Gastrocnemius medialis (tissue), 4 donors: ENCODE data around the gene CNGB1. TPM values are rescaled to one million over a fixed set of nuclear protein-coding genes. Genes with fewer than 3 reads are reported as not detected.

Experiments used
- ATAC-seq, 2 donors: fragments of 150-250 bp; one replicate each; pipeline ENCODE4 v1.9.1; 2016
- DNase-seq, 2 donors: peaks; one replicate each; pipeline ENCODE4 v3.0.0-alpha.2; 2019
- H3K27ac ChIP-seq, 4 donors: fragments of 200-600 bp; sonication (generic); 1 replicate in 1 of 4; 2 replicates in 3 of 4; pipeline ENCODE4 v1.5.1; 2016 to 2018; ENCODE audit warnings: mild to moderate bottlenecking in 2 of 4, moderate library complexity in 1 of 4
- H3K27me3 ChIP-seq, 3 donors: fragments of 200-600 bp; sonication (generic) in 2 of 3; 1 replicate in 1 of 3; 2 replicates in 2 of 3; pipeline versions ENCODE4 v1.5.1 to v1.6.0; 2016 to 2019; ENCODE audit warnings: mild to moderate bottlenecking in 1 of 3, moderate library complexity in 1 of 3
- H3K36me3 ChIP-seq, 2 donors: fragments of 200-600 bp; sonication (generic) in 1 of 2; one replicate each; pipeline ENCODE4 v1.5.1; 2017 to 2018
- H3K4me1 ChIP-seq, 2 donors: fragments of 200-600 bp; sonication (generic) in 1 of 2; one replicate each; pipeline ENCODE4 v1.5.1; 2016 to 2017; ENCODE audit warnings: mild to moderate bottlenecking in 2 of 2
- H3K4me3 ChIP-seq, 4 donors: fragments of 200-600 bp; sonication (generic) in 3 of 4; 1 replicate in 1 of 4; 2 replicates in 3 of 4; pipeline ENCODE4 v1.5.1; 2016 to 2019; ENCODE audit warnings: mild to moderate bottlenecking in 2 of 4
- H3K9me3 ChIP-seq, 3 donors: fragments of 200-600 bp; sonication (generic) in 2 of 3; 1 replicate in 1 of 3; 2 replicates in 2 of 3; pipeline ENCODE4 v1.5.1; 2016 to 2019
- POLR2A ChIP-seq, 2 donors: fragments of 450-650 bp; IDR thresholded peaks; one replicate each; pipeline ENCODE4 v1.6.1; 2017; ENCODE audit warnings: antibody characterized with exemption in 2 of 2, mild to moderate bottlenecking in 2 of 2, moderate library complexity in 2 of 2
- in situ Hi-C, 4 donors: fragments of 200-750 bp; cut with MboI; loops; one replicate each; pipeline versions ENCODE4 v1.15.0 to v1.8.0; 2017; ENCODE audit warnings: low sequenced_read_pairs in 4 of 4
- intact Hi-C: fragments of 100-400 bp; cut with DNase I; formaldehyde crosslinking; loops from one replicate; pipeline ENCODE4 v1.15.1; 2023; ENCODE audit warnings: low total_unique reads
- total RNA-seq, 4 donors: library from RNA; depleted of rRNA; stranded (reverse); fragments of >200 nt; gene quantifications; one replicate each; pipeline versions ENCODE4 v1.1.0 to v1.2.3, GENCODE V29; 2016
- TF ChIP-seq, protein P1 (sequence below), 5 experiments: fragments of 450-650 bp in 3 of 5; fragments of 200-600 bp in 2 of 5; sonication (generic) in 2 of 5; IDR thresholded peaks in 4 of 5; conservative IDR thresholded peaks in 1 of 5; 1 replicate in 4 of 5; 2 replicates in 1 of 5; pipeline ENCODE4 v1.5.1; 2016 to 2019; ENCODE audit warnings: antibody characterized with exemption in 5 of 5, mild to moderate bottlenecking in 3 of 5, moderate library complexity in 3 of 5

Gene CNGB1
- total RNA-seq, 4 donors from 2014 or later = not detected

DNA sequence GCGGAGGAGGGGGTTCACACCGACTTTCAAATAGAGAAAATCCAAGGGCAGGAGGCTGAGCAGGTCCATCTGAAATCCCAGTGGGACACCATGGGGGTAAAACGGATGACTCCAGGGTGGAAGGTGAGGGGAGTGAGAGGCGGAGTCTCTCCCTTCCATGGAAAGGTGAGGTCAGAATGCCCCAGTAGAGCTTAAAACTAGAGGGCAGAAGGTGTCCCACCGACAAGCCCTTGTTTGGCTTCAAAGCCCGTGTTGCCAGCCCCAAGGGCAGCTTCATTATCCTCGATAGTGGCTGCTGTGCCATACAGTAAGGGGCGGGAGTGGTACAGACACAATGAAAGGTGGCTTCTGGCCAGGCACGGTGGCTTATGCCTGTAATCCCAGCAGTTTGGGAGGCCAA, 55.7 kb downstream of the CNGB1 start:
- peaks cover 0 to 6% (median 0%) of the 10 kb centered on the region in 3 donors for H3K9me3 ChIP-seq
- no peak for TF ChIP-seq POLR2A (IDR thresholded peaks at IDR 0.05)
- TF ChIP-seq, protein P1, sequence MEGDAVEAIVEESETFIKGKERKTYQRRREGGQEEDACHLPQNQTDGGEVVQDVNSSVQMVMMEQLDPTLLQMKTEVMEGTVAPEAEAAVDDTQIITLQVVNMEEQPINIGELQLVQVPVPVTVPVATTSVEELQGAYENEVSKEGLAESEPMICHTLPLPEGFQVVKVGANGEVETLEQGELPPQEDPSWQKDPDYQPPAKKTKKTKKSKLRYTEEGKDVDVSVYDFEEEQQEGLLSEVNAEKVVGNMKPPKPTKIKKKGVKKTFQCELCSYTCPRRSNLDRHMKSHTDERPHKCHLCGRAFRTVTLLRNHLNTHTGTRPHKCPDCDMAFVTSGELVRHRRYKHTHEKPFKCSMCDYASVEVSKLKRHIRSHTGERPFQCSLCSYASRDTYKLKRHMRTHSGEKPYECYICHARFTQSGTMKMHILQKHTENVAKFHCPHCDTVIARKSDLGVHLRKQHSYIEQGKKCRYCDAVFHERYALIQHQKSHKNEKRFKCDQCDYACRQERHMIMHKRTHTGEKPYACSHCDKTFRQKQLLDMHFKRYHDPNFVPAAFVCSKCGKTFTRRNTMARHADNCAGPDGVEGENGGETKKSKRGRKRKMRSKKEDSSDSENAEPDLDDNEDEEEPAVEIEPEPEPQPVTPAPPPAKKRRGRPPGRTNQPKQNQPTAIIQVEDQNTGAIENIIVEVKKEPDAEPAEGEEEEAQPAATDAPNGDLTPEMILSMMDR (IDR thresholded peaks at IDR 0.05 in 4 of 5, conservative IDR thresholded peaks at IDR 0.05 in 1 of 5) = no peak
- DNase-seq = no peak
- ATAC-seq = no peak
- no peak overlapping the region for H3K27ac ChIP-seq
- in situ Hi-C loops (no loop called here), intact Hi-C loops (no loop called here)
- no peaks in the 10 kb centered on the region for H3K36me3 ChIP-seq
- H3K27me3 ChIP-seq = no peaks in the 10 kb centered on the region
- H3K4me1 ChIP-seq = no peaks in the 10 kb centered on the region
- H3K4me3 ChIP-seq = no peak overlapping the region

DNA sequence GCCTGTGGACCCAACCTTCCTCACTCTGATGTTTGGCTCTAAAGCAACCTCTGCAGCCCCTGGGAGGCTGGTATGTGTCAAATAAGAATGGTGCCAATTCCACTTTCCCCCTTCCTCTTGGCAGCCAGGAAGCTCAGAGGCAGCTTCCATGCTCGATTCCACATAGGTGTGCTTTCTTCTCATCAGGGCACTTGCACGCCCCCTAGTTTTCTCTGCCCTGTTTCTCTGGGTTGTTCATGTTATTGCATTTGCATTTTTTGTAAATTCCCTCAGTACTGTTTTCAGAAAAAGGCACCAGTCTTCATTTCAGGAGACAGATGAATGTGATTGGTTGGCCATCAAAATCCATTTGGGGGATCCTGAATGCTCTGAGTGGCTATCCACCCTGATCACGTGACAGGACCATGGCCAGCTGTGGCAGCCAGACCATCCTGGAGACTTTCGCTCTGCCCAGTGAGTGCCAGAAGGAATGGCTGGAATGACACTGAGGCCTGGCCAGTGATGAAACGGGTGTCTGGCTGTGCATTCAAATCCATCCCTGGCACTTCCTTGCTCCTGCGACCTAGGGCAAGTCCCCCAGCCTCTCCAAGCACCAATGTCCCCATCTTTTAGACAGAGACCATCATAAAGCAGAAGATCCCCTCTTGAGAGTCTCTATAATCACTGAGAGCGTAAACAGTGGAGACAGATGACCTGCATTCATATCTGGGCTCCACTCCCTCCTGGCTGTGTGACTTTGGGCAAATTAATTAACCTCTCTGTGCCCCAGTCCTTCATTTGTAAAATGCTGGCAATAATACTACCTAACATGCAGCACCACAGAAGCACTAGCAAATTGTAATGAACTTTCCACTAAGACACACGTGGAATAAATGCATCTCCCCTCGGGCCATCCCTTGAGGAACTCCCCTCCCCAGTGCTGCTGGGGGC, 56.4 kb downstream of the CNGB1 start:
- Histone ChIP-seq H3K4me3 (no peak overlapping the region), H3K4me1 (no peaks in the 10 kb centered on the region), H3K27me3 (no peaks in the 10 kb centered on the region), H3K36me3 (no peaks in the 10 kb centered on the region), H3K9me3 (peaks cover 0 to 3% (median 0%) of the 10 kb centered on the region in 3 donors), H3K27ac (no peak overlapping the region)
- no peak for DNase-seq
- TF ChIP-seq POLR2A (IDR thresholded peaks at IDR 0.05) = no peak
- TF ChIP-seq, protein P1 (IDR thresholded peaks at IDR 0.05 in 4 of 5, conservative IDR thresholded peaks at IDR 0.05 in 1 of 5) = no peak
- intact Hi-C loops (no loop called here), in situ Hi-C loops (no loop called here)
- no peak for ATAC-seq

DNA sequence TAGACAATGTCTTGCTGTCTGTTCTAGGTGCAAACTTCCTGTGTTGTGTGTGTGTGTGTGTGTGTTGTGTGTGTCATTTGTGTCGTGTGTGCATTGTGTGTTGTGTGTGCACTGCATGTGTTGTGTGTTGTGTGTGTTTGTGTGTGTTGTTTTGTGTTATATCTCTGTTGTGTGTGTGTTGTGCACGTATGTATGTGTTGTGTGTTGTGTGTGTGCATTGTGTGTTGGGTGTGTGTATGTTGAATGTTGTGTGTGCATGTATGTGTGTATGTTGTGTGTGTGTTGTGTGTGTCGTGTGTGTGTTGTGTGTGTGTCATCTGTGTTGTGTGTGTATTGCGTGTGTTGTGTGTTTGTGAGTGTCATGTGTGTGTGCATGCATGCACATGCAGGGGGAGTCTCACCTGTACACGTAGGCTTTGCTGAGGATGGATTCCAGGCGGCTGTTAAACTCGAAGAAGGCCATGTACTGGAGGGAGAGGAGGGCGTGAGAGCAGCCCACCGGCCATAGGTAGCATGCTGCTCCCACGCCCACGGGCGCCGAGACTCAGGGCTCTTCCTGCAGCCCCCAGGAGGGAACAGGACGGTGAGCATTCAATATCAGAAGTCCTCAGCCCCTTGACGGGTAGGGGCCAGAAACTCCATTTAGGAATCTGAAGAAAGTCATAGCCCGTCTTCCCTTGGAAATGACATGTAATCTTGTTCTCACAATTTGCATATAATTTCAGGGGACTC, 58.2 kb downstream of the CNGB1 start:
- in situ Hi-C loops (no loop called here), intact Hi-C loops (no loop called here)
- no peak for TF ChIP-seq POLR2A (IDR thresholded peaks at IDR 0.05)
- TF ChIP-seq, protein P1 (IDR thresholded peaks at IDR 0.05 in 4 of 5, conservative IDR thresholded peaks at IDR 0.05 in 1 of 5) = no peak
- Histone ChIP-seq H3K4me1 (no peaks in the 10 kb centered on the region), H3K27me3 (no peaks in the 10 kb centered on the region), H3K36me3 (no peaks in the 10 kb centered on the region), H3K9me3 (no peaks in the 10 kb centered on the region), H3K27ac (no peak overlapping the region), H3K4me3 (no peak overlapping the region)
- no peak for DNase-seq
- ATAC-seq = no peak

DNA sequence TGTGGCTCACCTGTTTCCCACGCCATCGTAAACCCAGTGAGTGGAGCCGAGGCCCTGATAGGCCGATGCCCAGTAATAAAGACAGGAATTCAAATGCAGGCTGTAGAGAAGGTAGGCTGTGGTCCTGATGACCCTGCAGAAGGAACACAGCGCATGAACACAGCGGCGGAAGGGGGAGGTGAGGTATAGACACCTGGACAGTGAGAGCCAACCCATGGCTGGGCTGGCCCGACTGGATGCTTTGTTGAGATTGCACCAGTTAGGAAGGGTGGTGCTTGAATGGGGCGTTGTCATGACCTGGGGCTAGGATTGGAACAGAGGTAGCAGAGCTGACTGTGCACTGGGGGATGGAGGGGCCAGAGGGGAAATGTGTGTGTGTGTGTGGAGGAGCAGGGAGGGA, 59.2 kb downstream of the CNGB1 start:
- no peaks in the 10 kb centered on the region for H3K9me3 ChIP-seq
- in situ Hi-C loops (no loop called here), intact Hi-C loops (no loop called here)
- ATAC-seq = no peak
- DNase-seq = no peak
- TF ChIP-seq, protein P1 (IDR thresholded peaks at IDR 0.05 in 4 of 5, conservative IDR thresholded peaks at IDR 0.05 in 1 of 5) = no peak
- H3K4me3 ChIP-seq = no peak overlapping the region
- H3K4me1 ChIP-seq = no peaks in the 10 kb centered on the region
- H3K36me3 ChIP-seq = no peaks in the 10 kb centered on the region
- no peak overlapping the region for H3K27ac ChIP-seq
- no peaks in the 10 kb centered on the region for H3K27me3 ChIP-seq
